ENCODE results near the gene RHBDF2.

Gene RHBDF2

DNA sequence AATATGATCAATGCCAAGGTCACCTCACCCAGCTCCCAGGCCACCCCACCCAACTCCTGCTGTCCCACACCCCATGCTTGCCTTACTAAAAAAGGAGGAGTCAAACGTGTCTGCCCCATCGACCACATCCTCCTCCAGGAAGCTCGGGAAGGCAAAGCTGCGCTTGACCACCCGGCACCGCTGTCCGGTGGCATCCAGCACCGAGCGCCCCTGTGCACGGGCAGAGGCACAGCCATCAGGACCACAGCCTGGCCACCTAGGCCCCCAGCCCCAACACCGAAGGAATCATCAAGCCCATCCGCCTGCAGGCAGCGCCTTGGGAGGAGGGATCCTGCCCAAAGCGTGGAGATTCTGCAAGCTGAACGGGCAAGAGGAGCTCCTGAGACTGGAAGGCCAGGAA, 23.6 kb downstream of the RHBDF2 start:
- DNase-seq: no peak

DNA sequence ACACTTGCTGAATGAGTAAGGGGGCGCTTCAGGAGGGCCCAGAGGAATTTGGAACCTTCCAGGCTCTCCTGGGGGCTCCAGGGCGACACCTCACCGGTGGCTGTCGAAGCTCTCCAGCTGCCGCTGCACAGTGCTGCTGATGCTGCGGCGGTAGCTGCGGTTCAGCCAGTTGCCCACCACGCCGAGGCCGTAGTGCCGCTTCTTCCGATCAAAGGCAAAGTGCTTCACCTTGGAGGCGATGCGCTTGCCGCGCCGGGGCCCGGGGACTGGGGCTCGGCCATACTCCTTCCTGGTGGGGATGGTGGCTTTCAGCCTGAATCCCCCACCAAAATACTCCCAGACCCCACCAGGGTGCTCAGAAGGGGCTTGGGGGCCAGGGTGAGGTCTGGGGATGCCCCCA, 24.5 kb downstream of the RHBDF2 start:
- DNase-seq: no peak

DNA sequence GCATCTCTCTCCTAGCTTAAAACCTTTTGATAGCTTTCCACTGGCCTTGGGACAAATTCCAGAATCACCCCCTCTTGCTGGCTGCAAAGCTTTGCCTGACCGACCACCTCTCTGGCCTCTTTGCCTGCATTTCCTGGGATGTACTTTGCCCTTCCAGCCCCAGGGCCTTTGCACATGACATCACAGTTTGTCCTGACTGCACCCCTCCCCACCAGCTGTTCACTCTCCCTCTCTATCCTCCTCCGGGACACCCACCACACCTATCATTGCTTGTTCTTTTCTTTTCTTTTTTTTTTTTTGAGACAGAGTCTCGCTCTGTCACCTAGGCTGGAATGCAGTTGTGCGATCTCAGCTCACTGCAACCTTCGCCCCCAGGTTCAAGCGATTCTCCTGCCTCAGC, 25.9 kb downstream of the RHBDF2 start:
- DNase-seq: no peak

DNA sequence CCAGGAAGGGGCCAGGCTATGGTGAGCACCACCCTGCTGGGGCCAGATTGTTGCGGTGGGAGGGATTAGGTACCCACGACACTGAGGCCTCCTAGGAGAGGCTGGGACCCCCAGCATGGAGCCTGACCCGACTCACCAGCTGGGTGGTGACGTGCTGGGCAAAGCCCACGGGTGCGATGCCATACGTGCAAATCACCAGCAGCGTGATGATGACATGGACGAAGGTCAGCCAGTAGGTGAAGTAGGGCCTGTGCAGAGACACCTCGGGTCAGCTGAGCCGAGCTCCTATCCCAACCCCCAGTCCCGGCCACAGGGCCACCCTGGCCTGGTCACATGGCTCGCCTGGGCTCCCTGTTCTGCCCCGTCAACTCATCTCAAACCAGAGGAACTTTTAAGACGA, 26.3 kb downstream of the RHBDF2 start:
- no peak for DNase-seq

DNA sequence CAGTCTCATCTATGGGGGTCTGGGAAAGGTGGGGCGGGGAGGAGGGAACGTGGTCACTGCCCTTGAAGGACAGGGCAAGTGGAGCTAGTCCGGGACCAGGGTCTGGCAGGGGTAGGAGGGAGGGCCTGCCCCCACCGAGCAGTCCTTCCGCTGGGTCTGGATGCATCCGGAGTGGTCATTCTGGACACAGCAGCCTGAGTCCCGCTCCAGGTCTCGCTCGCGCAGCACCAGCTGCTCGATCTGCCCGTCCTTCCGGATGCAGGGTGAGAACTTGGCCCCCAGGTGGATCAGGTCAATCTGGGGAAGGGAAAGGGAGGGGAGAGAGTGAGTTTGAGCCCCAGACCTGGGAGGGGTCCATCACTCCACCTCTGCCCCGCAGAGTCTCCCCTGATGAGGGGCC, 27.0 kb downstream of the RHBDF2 start:
- no peak for DNase-seq

DNA sequence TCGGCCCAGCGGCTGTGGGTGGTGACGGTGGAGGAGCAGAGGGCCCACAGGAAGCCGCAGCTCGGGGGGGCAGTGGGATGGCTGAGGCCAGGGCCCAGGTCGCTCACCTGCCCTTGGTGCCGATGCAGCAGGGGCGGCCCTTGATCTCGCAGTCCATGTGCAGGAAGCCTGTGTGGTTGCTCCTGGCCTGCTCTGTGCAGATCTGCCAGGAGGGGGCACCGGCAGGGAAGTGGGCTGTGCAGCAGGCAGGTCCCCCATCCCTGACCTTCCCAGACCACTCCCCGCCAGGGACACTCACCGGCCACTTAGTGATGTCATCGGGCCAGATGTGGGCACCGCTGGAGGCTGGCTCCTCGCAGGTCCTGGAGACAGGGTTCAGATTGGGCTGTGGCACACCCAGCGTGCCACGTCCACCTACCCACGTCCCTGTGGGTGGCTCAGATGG, 27.7 kb downstream of the RHBDF2 start:
- DNase-seq: no peak

DNA sequence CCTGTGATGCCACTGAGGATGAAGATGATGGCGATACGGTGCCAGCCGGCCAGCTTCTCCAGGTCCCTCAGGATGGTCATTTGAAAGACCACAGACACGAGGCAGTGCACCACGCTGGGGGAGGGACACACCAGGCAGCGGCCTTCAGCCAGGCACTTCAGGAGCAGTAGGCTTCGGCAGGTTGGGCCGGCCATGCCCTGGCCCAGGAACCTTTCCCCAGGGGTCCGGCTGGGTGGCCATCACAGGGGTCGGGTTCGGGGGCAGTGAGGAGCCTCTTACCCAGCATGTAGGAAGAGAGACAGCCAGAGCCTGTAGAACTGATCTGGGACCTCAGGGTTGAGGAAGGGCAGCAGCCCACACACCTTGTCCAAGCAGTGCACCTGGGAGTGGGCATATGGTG, 28.5 kb downstream of the RHBDF2 start:
- no peak for DNase-seq

DNA sequence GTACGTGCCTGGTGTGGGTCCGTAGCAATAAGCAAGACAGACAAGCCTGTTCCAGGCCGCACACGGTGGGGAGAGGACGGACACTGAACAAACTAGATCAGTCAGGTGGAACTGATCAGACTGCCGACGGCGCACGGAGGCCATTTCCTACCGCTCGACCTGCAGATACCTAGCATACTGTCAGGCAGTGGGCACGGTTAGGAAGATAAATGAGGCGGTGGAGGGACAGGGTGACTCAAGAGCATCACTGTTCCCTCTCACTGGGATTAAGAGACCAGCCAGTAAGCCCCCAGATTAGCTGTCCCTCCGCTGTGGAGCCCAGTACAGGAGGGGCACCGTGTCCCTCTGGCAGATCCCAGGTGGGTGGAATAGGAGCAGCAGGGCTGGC, 29.0 kb downstream of the RHBDF2 start:
- no peak for DNase-seq

DNA sequence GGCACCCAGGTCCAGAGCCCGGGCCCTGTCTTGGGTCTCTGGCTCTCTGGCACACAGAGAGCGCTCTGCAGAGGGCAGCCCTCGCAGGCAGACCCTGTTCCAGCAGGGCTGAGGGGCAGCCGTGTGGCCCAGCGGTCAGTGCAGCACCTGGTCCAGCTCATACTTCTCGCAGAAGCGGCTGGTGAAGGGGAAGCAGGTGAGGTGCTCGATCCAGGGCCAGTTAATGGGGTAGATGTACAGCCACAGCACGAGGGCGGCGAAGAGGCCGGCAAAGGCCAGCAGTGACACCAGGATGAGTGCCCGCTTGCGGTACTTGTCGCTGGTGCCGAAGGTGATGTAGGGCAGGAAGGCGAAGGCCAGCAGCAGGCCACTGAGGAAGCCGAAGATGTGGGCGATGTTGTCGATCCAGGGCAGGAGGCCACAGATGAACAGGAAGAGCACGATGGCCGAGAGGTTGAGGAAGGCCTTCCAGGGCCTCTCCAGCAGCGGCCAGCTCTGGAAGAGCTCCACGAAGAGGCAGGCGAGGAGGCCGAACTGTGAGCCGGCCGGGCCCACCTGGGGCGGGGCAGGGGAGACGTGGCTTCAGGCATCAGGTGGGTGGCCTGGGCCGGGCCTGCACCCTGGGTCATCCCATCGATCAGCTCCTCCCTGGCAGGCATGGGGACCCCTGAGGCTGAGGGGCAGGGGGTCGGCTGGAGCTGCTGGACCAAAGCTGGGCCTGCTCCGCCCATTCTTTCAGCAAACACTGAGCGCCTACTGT, 29.5 kb downstream of the RHBDF2 start:
- DNase-seq: no peak

DNA sequence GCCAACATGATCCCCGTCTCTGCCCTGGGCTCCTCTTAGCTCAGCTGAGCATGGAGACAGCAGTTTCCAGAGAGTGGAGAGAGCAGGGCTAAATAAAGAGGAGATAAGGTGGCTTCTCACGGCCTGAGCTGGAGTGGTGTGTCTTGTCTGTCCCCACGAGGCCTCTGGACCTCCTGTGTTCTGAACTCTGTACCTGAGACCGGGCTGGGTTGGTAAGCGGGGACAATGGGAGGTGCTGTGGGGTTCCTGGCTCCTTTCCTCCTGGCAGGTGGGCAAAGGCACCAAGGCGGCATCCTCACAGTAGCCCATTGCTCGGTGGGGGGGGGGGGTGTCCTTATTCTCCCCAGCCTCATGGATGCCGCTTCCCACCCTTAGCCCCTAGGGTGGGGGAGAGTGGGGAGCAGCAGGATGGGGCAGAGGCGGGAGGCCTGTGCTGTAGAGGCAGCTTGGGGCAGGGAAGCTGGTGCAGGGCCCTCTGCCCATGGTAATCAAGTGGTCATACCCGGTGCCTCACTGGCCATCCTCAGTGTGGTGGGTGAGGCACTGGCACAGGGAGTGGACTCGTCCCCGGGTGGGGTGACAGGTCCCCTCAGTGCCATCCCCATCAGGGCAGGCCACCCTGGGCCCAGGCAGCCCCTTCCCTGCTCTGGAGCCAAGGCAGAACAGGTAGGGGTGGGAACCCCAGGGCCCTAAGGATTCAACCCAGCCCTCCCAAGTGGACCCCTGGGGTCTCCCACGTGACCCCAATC, 31.1 kb downstream of the RHBDF2 start:
- DNase-seq: no peak

DNA sequence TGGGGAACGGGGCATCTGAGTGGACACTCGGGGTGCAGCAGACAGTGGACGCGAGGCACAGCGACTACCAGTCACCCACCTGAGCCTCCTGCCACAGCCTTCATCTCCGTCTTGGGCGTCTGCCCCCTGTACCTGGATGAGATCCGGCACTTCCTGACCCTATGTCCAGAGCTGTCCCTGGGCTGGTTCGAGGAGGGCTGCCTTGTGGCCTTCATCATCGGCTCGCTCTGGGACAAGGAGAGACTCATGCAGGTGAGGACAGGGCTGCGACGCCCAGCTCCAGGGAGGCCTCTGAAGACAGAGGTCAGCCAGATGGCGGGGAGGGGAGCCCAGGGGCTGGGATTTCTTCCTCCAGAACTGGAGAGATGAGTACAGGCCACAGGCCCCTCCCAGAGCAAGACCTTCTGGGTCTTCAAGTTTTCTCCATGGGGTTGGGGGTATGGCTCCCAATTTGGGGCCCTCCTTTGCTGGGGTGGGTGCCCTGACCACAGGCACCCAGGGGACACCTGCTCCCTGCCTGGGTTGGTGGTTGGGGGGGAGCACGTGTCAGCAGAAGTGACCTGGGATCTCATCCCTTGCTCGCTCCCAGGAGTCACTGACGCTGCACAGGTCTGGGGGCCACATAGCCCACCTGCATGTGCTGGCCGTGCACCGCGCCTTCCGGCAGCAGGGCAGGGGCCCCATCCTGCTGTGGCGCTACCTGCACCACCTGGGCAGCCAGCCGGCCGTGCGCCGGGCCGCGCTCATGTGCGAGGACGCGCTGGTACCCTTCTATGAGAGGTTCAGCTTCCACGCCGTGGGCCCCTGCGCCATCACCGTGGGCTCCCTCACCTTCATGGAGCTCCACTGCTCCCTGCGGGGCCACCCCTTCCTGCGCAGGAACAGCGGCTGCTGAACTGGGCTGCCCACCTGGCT, 31.9 kb downstream of the RHBDF2 start:
- DNase-seq: no peak

DNA sequence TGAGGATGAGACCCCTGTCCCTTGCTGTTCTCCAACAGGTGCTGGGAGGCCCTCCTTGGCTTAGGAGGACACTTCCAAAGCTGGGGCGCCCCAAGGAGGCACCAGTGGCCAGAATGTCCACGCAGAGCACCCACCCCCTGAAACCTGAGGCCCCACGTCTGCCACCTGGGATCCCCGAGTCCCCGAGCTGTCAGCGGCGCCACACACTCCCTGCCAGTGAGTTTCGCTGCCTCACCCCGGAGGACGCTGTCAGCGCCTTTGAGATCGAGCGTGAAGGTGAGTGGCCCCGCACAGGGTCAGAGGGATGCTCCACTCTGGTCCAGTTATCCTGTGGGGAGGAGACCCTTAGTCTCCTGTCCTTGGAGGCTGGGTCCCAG, 32.6 kb downstream of the RHBDF2 start:
- no peak for DNase-seq

DNA sequence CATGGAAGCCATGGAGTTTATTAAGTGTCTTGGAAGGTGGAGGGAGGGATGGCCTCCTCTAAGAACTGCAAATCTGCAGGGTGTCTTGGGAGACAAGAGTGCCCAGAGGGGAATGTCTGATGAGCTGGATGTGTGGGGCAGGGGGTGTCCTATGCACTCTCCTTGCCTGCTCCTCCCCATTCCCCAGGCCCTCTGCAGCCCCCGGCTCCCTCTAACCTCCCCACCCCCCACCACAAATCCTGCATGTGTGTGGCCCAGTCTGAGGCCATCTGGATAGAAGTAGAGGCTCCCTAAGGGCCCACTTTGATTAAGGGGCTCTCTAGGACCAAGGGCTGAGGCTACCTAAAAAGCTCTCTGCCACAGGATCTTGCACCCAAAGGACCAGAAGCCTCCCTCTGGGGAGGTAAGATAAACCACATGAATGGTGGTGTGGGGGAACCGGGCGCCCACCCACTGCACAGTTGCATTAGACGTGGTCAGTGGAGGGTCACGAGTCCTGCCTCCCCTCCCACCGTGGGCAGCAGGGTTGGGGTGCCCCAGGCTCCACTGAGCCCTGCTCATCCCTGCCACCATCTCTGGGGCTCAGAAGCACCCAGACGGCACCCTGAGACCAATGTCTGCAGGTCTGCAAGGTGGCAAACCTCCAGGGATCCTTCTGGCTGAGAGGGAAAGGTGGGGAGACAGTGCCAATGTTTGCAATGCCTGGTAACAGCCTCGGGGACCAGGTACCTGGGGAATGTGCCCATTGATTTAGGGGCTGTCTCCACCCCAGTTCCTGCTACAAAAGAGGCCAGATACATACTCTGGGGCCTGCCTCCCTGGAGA, 33.2 kb downstream of the RHBDF2 start:
- DNase-seq: no peak

DNA sequence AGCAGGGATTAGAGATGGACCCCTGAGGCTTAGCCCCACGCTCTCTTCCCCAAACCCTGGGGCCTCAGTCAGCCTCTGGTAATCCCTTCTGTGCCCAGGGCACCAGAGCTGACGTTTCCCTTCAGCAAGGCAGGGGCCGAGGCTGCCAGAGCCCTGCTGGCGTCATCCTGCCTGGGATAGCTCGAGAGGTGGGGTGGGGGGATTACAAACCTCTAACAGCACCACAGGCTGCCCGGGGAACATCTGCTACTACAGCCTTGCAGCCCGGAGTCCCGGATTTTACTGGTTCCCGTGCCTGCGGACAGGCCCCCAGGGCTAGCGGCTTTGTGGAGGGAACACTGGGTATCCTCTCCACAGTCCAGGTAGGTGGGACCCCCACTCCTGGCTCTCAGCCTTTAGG, 33.9 kb downstream of the RHBDF2 start, which contains the start of gene AANAT:
Gene AANAT, plus strand, starts transcription at position 238 of the 400 bp plus-strand sequence. CDS start 1,144 bp downstream, outside the sequence.
- no peak for DNase-seq

DNA sequence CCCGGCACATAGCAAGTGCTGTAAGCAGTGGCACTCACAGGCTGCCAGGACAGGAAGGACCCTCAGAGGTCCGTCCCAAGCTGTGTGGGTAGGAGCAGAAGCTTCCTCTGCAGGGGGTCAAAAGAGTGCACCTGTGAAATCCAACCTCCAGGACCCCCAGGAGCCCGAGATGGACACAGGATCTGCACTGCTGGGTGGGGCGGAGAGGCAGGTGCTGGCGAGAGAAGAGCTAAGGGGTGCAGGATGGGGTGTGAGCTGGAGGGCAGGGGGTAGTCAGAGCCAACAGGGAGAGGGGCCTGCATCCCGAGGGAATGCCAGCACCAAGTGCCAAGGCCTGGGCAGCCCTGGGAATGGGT, 34.5 kb downstream of the RHBDF2 start:
- no peak for DNase-seq

DNA sequence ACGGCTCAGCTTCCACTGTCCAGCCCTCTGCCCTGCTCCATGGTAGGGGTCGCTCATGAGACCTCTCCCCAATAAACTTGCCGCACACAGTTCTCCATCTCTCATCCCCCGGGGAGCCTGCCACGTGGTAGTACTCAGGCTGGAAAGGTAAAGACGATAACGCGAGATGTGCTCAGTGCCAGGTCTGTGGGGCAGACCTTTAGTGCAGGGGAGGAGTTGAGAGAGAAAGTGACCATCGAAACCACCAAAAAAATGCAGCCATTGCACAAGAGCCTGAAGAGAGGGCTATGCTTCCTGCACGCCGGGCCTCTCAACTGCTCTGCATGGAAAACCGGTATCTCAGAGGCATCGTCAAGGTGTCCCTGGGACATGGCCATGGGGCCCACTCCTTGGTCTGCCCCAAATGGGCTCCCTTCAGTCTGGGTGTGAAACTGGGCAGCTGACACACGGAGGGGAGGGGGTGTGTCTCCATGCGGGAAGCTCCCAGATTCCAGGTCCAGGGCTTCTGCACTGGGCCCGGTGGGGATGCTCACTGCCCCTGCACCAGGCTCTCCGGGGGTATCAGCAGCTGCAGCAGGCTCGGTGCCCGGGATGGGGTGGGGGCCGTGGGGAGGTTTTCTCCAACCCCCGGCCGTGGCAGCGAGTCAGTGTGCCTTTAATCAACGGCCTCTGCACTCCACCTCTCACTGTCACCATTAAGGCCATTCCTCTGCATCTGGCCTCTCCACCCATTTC, 38.5 kb downstream of the RHBDF2 start:
- DNase-seq: no peak

DNA sequence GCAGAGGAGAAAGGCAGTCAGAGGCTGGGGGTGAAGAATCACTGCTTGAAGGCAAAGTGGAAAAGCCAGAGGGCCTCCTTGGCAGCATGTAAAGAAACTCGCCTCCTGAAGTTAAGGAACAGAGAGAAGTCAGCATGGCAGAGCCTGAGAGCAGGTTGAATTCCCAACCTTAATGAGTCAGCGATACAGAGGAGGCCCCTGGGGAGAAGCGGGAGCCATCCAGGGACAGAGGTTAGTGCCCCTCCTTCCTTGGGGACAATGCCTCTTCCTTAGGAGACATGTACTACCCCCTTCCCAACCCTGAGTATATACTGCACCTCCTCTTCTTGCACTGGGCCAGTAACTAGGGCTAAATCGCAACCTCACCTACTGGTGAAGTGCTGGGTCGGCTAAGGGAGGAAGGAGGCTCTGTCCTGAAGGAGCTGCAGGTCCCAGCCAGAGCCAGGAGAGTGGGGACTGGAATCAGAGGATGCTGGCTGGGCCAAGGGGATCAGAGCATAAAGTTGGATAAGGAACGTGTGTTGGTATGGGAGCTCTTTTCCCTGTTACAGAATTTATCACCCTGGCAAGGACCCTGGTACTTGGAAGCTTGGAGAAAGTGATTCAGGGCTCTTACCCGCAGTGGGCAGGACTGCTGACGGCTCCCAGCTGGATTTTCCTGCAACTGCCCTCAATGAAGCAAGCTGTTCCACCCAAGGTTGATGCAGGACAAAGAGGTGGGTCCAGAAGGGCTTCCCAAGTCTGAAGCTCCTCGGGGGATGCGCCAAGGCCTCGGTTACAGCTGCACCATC, 39.3 kb downstream of the RHBDF2 start:
- no peak for DNase-seq

DNA sequence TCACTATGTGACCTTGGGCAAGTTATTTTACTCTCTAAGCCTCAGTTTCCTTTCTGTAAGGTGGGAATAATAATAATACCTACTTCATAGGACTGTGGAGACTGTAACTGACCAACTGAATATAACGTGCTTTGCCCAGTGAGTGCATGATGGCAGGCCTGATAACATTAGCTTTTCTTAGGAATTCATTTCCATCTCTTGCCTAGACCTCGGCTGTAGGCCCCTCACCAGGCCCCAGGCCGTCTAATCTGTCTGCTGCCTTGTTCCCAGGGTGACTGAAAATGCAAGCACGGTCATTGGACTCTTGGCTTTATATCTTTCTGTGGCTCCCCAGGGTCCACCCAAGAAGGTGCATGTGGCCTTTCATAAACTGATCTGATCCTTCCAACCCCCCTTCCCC, 41.5 kb downstream of the RHBDF2 start:
- DNase-seq: no peak

DNA sequence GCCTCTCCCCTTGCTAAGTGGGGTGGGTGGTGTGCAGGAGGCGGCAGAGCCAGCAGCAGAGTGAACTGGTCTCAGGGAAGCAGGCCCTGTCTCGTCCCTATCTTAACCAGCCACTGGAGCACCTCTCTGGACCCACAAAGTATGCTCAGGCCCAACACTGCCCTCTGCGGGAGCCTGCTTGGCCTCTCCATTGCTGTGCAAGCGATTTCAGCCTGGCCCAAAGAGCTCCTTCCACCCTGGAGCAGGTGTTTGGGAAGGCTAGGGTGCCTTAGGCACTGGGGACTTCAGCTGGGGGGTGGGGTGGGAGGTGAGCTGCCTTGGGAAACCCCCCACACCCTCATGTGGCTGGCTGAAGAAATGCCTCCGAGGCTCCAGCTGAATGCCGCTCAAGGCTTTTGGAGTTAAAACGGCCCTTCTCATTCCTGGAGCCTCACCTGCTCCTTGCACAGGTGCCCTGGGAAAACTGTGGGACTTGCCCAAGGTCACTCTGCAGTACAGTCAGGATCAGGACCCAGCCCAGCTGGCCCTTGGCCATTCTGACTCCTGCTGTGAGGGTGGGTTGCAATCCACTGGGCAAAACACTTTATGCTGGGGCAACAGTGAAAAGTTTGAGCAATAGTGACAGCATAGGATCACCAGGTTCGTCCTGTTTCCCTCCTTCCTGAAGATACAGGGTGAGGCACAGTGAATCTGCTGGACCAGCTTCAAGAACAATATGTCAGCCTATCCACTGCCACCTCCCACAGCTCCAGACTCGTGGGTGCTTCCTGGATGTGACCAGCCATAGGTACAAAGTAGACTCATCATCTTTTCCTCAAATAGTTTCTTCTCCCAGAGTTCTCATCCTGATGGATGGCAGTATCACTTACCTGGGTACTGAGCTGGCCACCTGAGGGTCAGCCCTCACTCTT, 42.4 kb downstream of the RHBDF2 start:
- peak in 1 of 2 donors; percentile 38 for DNase-seq

DNA sequence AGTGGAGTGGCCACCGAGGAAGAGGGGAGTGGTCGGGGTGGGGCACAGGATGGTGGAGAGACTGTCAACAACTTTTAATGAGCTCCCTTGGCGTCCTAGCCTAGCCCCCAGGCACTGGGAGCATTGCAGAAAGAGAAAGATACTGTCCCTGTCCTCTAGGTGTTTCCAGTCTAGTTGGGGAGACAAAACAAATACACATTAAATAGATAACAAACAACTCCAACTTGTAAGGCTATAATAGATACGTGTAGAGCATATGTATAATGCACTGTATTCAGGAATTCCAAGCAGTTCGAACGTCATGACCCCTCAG, 47.8 kb downstream of the RHBDF2 start:
- no peak for DNase-seq

Data from CD4-positive, alpha-beta T cell treated with Interleukin-4 for 1 hour (primary cell).